PC-9 (cell line): ENCODE data around the gene MECP2. TPM values are rescaled to one million over a fixed set of nuclear protein-coding genes. Genes with fewer than 3 reads are reported as not detected.

Experiments
- BruUV-seq: library from RNA; stranded (reverse); fragments of 400-500 nt; replicated peaks from 2 replicates; lab custom pipeline; 2021; lab: Mats Ljungman, UMichigan
- CTCF ChIA-PET: fragments of 300-600 bp; sonication (Branson Sonifier 250); formaldehyde crosslinking; loops from one replicate; lab custom pipeline; 2022; ENCODE audit warnings: antibody characterized with exemption; lab: Charles Lee
- POLR2A ChIA-PET: fragments of 300-600 bp; sonication (Branson Sonifier 250); formaldehyde crosslinking; loops from one replicate; lab custom pipeline; 2022; ENCODE audit warnings: antibody characterized with exemption; ENCODE audit not compliant: unreplicated experiment; lab: Charles Lee
- DNase-seq, 2 experiments: peaks; one replicate each; pipeline versions ENCODE4 v3.0.0 to v3.0.0-alpha.2; 2015 to 2022; ENCODE audit warnings: mixed read lengths in 1 of 2
- H2AFZ ChIP-seq: fragments of 200-600 bp; sonication (generic); 2 replicates; pipeline ENCODE4 v1.8.1; 2017; ENCODE audit warnings: antibody characterized with exemption
- H3F3A ChIP-seq: fragments of 200-600 bp; sonication (generic); 2 replicates; pipeline ENCODE4 v1.8.1; 2017; ENCODE audit warnings: antibody characterized with exemption, mild to moderate bottlenecking, low read depth; ENCODE audit not compliant: insufficient read depth
- H3K27ac ChIP-seq: fragments of 200-600 bp; sonication (generic); 2 replicates; pipeline ENCODE4 v1.6.1; 2016; ENCODE audit warnings: mixed run types
- H3K27me3 ChIP-seq: fragments of 200-600 bp; sonication (generic); 2 replicates; pipeline ENCODE4 v1.6.1; 2016; ENCODE audit warnings: low read depth, mixed run types; ENCODE audit not compliant: insufficient read depth
- H3K36me3 ChIP-seq: fragments of 200-600 bp; sonication (generic); 2 replicates; pipeline ENCODE4 v1.6.1; 2016; ENCODE audit warnings: low read depth, mixed run types
- H3K4me1 ChIP-seq: fragments of 200-600 bp; sonication (generic); replicated peaks from 2 replicates; pipeline ENCODE4 v1.6.1; 2016; ENCODE audit warnings: mixed run types; ENCODE audit not compliant: insufficient read depth
- H3K4me2 ChIP-seq: fragments of 200-600 bp; sonication (generic); 2 replicates; pipeline ENCODE4 v1.6.1; 2017; ENCODE audit warnings: mixed run types
- H3K4me3 ChIP-seq: fragments of 200-600 bp; sonication (generic); 2 replicates; pipeline ENCODE4 v1.6.1; 2016; ENCODE audit warnings: mixed run types
- H3K79me2 ChIP-seq: fragments of 200-600 bp; sonication (generic); 2 replicates; pipeline ENCODE4 v1.6.1; 2017; ENCODE audit warnings: low read depth, mixed run types
- H3K9me2 ChIP-seq: fragments of 200-600 bp; sonication (generic); 2 replicates; pipeline ENCODE4 v1.8.1; 2017; ENCODE audit warnings: mild to moderate bottlenecking; ENCODE audit not compliant: insufficient read depth
- H3K9me3 ChIP-seq: fragments of 200-600 bp; sonication (generic); 2 replicates; pipeline ENCODE4 v1.8.1; 2016; ENCODE audit warnings: low read depth; ENCODE audit not compliant: insufficient read depth
- H4K20me1 ChIP-seq: fragments of 200-600 bp; sonication (generic); 2 replicates; pipeline ENCODE4 v1.8.1; 2017; ENCODE audit not compliant: insufficient read depth
- EZH2 ChIP-seq: fragments of 200-600 bp; sonication (generic); IDR thresholded peaks from 2 replicates; pipeline ENCODE4 v1.8.0; 2017; ENCODE audit warnings: antibody characterized with exemption, low read depth
- intact Hi-C: fragments of 100-400 bp; cut with micrococcal nuclease; formaldehyde crosslinking; loops from one replicate; pipeline ENCODE4 v1.10.0; 2022; ENCODE audit not compliant: unreplicated experiment
- total RNA-seq: library from RNA; stranded (reverse); gene quantifications from 2 replicates; pipeline ENCODE4 v1.2.3, GENCODE V29; 2021
- TF ChIP-seq, protein P1 (sequence below): fragments of 200-600 bp; sonication (generic); conservative IDR thresholded peaks from 2 replicates; pipeline ENCODE4 v1.6.1; 2017; ENCODE audit warnings: mixed run types, antibody characterized with exemption, mild to moderate bottlenecking, moderate library complexity

Gene MECP2
- total RNA-seq, 1 experiment from 2014 or later = 85.6 TPM

DNA sequence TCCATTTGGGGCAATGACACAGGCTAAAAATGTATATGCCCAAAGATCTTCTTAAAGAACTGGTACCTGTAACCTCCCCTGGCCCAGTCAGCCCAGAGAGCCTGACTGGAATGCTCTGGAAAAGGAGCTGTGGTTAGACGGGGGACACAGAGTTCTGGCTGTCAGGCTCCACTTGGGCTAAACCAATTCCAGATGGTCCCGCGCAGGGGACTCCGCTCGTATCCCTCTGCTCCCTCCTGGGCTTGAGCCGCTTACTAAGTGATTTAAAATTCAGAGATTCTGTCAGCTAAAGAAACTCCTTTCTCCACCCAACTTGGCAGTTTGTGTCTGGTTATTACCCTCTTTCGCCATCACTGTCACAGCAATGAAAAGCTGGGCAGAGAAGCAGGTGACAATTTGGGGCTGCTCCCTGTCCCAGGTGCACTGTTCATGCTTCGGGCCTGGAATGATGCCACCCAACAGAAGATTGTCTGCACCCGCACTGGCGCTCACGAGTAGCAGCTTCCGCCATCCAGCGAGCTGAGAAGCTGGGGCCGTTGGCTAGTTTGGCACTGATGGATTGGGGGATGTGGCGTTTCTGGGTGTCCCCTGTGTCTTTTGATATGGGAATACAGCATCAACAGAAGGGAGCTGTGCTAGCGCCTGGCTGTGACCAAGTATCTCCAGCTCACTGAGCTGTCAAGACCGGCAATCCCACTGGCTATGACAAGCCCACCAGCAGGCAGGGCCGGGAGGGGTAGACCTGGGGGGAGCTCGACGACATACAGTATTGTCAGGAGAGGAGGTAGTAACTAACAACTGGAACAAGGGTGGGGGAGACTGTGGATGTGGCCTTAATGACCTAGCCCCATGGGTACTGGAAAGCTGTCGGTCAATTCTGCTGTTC is 71.1 kb downstream of the MECP2 start:
- DNase-seq = no peak
- intact Hi-C loops = no loop called here
- Histone ChIP-seq H3K4me2 (no peak overlapping the region), H3K27me3 (no peaks in the 10 kb centered on the region), H4K20me1 (no peaks in the 10 kb centered on the region), H3K4me1 (peaks cover 1% of the 10 kb centered on the region; the same call in 1 of the 2 replicates), H3F3A (peaks cover 5% of the 10 kb centered on the region; the same call in 1 of the 2 replicates), H2AFZ (no peak overlapping the region), H3K4me3 (no peak overlapping the region), H3K9me2 (no peaks in the 10 kb centered on the region), H3K9me3 (no peaks in the 10 kb centered on the region), H3K79me2 (no peaks in the 10 kb centered on the region), H3K36me3 (no peaks in the 10 kb centered on the region), H3K27ac (no peak overlapping the region)
- ChIA-PET POLR2A (no interaction called here), CTCF (interaction anchor here (0.6 kb wide), 1 partner anchor 105 kb away, joined by 3 read pairs; no protein-coding TSS in a partner anchor)
- no peak for TF ChIP-seq EZH2
- TF ChIP-seq, protein P1, sequence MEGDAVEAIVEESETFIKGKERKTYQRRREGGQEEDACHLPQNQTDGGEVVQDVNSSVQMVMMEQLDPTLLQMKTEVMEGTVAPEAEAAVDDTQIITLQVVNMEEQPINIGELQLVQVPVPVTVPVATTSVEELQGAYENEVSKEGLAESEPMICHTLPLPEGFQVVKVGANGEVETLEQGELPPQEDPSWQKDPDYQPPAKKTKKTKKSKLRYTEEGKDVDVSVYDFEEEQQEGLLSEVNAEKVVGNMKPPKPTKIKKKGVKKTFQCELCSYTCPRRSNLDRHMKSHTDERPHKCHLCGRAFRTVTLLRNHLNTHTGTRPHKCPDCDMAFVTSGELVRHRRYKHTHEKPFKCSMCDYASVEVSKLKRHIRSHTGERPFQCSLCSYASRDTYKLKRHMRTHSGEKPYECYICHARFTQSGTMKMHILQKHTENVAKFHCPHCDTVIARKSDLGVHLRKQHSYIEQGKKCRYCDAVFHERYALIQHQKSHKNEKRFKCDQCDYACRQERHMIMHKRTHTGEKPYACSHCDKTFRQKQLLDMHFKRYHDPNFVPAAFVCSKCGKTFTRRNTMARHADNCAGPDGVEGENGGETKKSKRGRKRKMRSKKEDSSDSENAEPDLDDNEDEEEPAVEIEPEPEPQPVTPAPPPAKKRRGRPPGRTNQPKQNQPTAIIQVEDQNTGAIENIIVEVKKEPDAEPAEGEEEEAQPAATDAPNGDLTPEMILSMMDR = no peak
- no TSS peak for BruUV-seq

DNA sequence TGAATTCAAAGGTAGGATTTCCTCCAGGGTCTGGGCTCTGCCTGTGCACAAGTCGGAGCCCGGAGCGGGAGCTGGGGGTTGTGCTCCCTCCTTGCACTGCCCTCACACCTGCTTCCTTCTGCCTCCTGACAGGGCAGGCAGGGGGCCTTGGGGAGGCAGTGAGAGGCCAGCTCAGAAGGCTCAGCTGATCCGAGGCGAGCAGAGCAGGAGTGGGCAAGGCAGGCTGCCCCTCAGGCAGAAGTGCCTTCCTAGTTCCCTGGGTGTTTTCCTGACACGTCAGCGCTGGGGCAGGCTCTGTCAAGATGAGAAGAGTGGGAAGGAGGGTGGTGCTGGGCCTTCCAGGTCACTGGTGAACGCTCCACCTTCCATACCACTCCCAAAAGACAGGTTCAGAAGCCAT is 72.3 kb downstream of the MECP2 start:
- no peaks in the 10 kb centered on the region for H3K9me2 ChIP-seq
- H3K36me3 ChIP-seq = no peaks in the 10 kb centered on the region
- CTCF ChIA-PET = no interaction called here
- no peak for DNase-seq
- no peak overlapping the region for H3K4me2 ChIP-seq
- peaks cover 5% of the 10 kb centered on the region; the same call in 1 of the 2 replicates for H3F3A ChIP-seq
- BruUV-seq = no TSS peak
- no peak overlapping the region for H2AFZ ChIP-seq
- no peaks in the 10 kb centered on the region for H3K79me2 ChIP-seq
- H4K20me1 ChIP-seq = no peaks in the 10 kb centered on the region
- no peaks in the 10 kb centered on the region for H3K27me3 ChIP-seq
- H3K4me1 ChIP-seq = peaks cover 8% of the 10 kb centered on the region; the same call in 1 of the 2 replicates
- no peak for TF ChIP-seq EZH2
- TF ChIP-seq, protein P1 = no peak
- intact Hi-C loops = no loop called here
- H3K9me3 ChIP-seq = no peaks in the 10 kb centered on the region
- POLR2A ChIA-PET = no interaction called here
- no peak overlapping the region for H3K4me3 ChIP-seq
- no peak overlapping the region for H3K27ac ChIP-seq

DNA sequence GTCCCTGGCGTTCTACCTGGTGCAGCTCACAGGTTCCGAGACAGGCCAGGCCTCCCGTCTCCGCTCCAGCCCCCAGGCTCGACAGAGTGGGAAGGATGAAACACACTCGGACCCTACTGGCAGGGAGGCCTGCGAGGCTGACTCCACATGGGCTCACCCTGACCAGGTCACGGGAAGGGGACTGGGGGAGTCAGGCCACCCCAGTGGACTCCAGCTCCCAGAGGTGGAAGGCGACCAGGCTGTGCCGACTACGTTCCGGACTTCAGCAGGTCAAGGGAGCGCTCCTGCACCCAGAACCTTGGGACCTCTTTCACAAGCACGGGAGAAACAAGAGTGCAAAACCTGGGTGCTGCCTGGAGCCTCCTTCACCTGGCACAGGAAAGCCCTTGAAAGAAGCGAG is 73.2 kb downstream of the MECP2 start:
- BruUV-seq = no TSS peak
- Histone ChIP-seq H3K36me3 (no peaks in the 10 kb centered on the region), H3K27ac (no peak overlapping the region), H3K9me3 (no peaks in the 10 kb centered on the region), H3K9me2 (no peaks in the 10 kb centered on the region), H3K4me1 (peaks cover 8% of the 10 kb centered on the region; the same call in 1 of the 2 replicates), H3K79me2 (peaks cover 2% of the 10 kb centered on the region; the same call in 1 of the 2 replicates), H2AFZ (no peak overlapping the region), H3K27me3 (no peaks in the 10 kb centered on the region), H4K20me1 (no peaks in the 10 kb centered on the region), H3K4me2 (no peak overlapping the region), H3F3A (peaks cover 5% of the 10 kb centered on the region; the same call in 1 of the 2 replicates), H3K4me3 (no peak overlapping the region)
- TF ChIP-seq EZH2 = no peak
- TF ChIP-seq, protein P1 = no peak
- no peak for DNase-seq
- intact Hi-C loops = no loop called here
- POLR2A ChIA-PET = no interaction called here
- CTCF ChIA-PET = no interaction called here
